Neural progenitor cell (in vitro differentiated cells): ENCODE results near the gene NOX3.

Source experiments
- CTCF ChIP-seq: fragments of 200-600 bp; sonication (generic); IDR thresholded peaks from 2 replicates; pipeline ENCODE4 v1.5.1; 2017; ENCODE audit warnings: antibody characterized with exemption, mild to moderate bottlenecking
- EZH2 ChIP-seq: fragments of 200-600 bp; sonication (generic); IDR thresholded peaks from 2 replicates; pipeline ENCODE4 v1.6.1; 2017; ENCODE audit warnings: antibody characterized with exemption, mild to moderate bottlenecking, moderate library complexity
- EZH2phosphoT487 ChIP-seq: fragments of 200-600 bp; sonication (generic); IDR thresholded peaks from 2 replicates; pipeline ENCODE4 v1.6.1; 2017; ENCODE audit warnings: antibody characterized with exemption

DNA sequence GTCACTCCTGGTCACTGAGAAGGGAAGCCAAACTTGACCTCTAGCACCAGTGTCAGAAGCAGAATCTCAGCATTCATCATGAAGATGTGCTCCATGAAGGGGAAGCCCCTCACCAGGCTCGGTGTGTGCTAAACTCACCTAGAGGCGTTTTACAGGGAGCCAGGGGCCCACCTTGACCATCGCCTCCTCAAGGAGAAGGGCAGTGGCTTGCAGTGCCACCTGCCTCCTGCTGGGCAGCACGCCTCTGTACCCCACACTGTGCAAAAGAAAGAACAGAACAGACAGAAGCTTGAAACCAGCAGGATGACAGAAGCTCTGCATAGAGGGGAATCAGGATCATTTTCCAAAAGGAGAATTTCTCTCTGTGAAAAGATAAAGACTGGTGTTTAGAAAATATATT is 39.7 kb downstream of the NOX3 start:
- TF ChIP-seq EZH2 (no peak), CTCF (no peak), EZH2phosphoT487 (no peak)
